ENCODE measurements around the gene AP2A2.
A peak's percentile ranks its signal among the peaks of the same experiment; 100 is the strongest.
"Not testable (repeated sequence)": the region's sequence is repeated elsewhere in the genome, so short reads cannot be mapped to it uniquely, and the experiment has no call there.

Gene AP2A2

DNA sequence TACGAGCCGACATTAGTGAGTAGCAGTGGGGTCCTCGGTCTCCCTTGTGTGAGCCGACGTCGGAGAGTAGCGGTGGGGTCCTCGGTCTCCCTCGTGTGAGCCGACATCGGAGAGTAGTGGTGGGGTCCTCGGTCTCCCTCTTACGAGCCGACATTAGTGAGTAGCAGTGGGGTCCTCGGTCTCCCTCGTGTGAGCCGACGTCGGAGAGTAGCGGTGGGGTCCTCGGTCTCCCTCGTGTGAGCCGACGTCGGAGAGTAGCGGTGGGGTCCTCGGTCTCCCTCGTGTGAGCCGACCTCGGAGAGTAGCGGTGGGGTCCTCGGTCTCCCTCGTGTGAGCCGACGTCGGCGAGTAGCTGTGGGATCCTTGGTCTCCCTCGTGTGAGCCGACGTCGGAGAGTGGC, 49.7 kb downstream of the AP2A2 start:
- H3K27me3 Mint-ChIP-seq, CTCF ChIA-PET, H3K4me3 Mint-ChIP-seq, H3K27ac Mint-ChIP-seq, DNase-seq, H3K9me3 Mint-ChIP-seq: not testable (repeated sequence)
- Mint-ChIP-seq H3K36me3 (peaks cover 40% of the 10 kb centered on the region), H3K4me1 (peaks cover 29% of the 10 kb centered on the region)

DNA sequence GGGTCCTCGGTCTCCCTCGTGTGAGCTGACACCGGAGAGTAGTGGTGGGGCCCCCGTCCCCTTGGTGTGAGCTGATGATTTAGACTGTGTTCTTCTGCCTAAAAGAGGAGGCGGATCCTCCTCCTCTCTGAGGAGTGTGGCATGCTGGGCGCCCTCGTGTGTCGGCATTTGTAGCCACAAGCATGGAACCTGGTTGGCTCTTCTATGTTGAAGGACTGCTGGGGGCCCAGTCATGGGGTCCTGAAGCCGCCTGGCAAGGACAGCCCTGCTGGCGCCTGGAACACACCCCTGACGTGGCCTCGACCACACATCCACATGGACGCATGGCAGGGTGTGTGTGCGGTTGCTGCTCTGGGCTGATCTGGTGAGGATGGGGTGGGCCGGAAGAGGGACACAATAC, 50.2 kb downstream of the AP2A2 start:
- Mint-ChIP-seq H3K27me3 (no peaks in the 10 kb centered on the region), H3K36me3 (peaks cover 38% of the 10 kb centered on the region), H3K4me1 (peaks cover 24% of the 10 kb centered on the region), H3K9me3 (no peaks in the 10 kb centered on the region), H3K4me3 (no peak overlapping the region), H3K27ac (no peak overlapping the region)
- CTCF ChIA-PET: no interaction called here
- DNase-seq: peak; percentile 52

DNA sequence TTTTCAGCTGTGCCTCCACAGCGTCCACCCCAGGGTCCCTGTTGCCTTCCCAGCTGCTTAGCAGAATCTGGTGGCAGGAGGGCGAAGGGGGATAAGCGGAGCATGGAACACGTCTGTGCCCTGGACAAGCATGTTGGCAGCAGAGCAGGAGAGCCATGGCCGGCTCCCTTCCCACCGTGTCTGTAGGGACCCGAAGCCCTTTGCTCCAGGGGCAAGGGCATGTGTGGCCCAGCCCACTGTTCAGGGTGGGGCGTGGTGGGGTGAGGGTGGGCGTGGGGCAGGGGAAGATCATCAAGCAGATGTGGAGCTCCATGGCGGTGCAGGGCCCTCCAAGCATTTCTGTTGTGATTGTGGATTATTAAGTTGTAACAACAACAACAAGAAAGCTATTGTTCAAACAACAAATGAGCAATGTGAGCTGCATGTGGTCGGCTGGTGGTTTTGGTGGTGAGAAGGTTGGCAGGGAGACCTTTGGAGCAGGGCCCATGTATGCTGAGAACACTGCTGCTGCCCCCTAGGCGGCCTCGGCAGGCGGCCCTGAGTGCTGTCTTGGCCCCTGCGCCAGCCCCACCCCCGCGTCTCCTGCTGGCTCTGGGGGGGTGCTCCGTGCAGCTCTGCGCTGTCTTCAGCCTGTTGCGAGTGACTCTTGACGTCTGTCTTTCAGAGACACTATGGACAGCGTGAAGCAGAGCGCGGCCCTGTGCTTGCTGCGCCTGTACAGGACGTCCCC, 50.9 kb downstream of the AP2A2 start:
- H3K4me1 Mint-ChIP-seq: peaks cover 18% of the 10 kb centered on the region
- CTCF ChIA-PET: no interaction called here
- peak; percentile 32 for DNase-seq
- H3K4me3 Mint-ChIP-seq: no peak overlapping the region
- H3K27ac Mint-ChIP-seq: no peak overlapping the region
- peaks cover 37% of the 10 kb centered on the region for H3K36me3 Mint-ChIP-seq
- no peaks in the 10 kb centered on the region for H3K27me3 Mint-ChIP-seq
- no peaks in the 10 kb centered on the region for H3K9me3 Mint-ChIP-seq

DNA sequence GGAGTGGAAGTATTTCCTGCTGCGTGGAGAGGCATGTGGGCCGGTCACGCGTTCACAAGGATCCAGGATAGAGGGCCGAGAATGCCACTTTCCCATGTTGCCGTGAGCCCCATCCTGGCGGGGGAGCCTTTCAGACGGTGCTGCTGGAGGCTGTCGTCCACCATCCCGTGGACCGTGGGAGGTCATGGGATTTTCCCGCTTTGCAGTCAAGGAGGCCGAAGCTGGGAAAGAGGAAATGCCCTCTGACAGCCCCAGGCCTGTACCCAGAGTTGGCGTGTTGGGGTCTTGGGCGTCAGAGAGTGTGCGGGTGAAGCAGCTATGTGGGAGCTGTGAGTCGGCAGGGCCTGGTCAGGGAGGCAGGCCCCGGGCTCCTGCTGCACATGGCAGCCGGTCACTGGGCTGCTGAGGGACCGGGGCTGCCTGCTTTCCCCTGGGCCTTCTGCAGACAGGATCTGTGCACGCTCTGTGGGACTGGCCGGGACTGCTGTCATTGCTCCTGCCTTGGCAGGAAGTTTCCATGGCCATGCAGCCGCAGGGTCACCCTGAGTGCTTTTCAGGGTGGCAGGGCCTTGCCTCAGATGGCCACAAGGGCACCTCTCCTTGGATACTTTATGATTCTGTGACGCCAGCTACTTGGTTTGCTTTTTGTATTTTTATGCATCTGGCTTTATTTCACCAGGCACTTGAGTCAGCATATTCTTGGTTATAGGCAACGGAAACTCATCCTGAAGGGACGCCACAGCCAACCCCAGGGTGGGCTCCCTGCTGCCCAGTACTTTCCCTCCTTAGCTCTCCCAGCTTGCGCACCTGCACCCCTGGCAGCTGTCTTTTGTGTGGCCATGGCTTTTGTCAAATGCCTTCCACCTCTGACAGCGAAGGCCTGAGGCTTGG, 52.4 kb downstream of the AP2A2 start:
- DNase-seq: no peak
- Mint-ChIP-seq H3K27ac (no peak overlapping the region), H3K4me3 (no peak overlapping the region), H3K36me3 (peaks cover 33% of the 10 kb centered on the region), H3K27me3 (no peaks in the 10 kb centered on the region), H3K4me1 (peaks cover 18% of the 10 kb centered on the region), H3K9me3 (no peaks in the 10 kb centered on the region)
- CTCF ChIA-PET: no interaction called here

DNA sequence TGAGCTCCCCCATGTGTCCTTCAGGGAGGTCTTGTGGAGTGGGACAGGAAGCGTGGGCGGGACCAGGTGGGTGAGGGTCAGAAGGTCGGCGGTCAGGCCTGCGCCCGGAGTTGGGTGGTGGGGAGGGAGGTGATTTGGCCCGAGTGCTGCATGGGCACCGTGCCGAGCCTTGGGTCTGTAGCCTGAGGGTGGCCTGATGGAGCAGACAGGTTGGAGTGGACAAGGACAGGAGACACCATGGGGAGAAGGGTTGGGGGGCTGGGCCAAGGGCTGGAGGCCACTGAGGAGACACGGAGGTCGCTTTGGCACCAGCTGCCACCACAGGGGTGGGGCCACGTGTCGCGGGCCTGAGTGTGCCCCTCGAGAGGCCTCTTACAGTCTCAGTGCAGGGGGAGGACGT, 53.1 kb downstream of the AP2A2 start:
- no peak overlapping the region for H3K27ac Mint-ChIP-seq
- no peaks in the 10 kb centered on the region for H3K27me3 Mint-ChIP-seq
- H3K9me3 Mint-ChIP-seq: no peaks in the 10 kb centered on the region
- peaks cover 28% of the 10 kb centered on the region for H3K36me3 Mint-ChIP-seq
- CTCF ChIA-PET: interaction anchor here (1.4 kb wide), 1 partner anchor 130 kb away, joined by 5 read pairs; no protein-coding TSS in a partner anchor
- peaks cover 18% of the 10 kb centered on the region for H3K4me1 Mint-ChIP-seq
- no peak for DNase-seq
- no peak overlapping the region for H3K4me3 Mint-ChIP-seq

DNA sequence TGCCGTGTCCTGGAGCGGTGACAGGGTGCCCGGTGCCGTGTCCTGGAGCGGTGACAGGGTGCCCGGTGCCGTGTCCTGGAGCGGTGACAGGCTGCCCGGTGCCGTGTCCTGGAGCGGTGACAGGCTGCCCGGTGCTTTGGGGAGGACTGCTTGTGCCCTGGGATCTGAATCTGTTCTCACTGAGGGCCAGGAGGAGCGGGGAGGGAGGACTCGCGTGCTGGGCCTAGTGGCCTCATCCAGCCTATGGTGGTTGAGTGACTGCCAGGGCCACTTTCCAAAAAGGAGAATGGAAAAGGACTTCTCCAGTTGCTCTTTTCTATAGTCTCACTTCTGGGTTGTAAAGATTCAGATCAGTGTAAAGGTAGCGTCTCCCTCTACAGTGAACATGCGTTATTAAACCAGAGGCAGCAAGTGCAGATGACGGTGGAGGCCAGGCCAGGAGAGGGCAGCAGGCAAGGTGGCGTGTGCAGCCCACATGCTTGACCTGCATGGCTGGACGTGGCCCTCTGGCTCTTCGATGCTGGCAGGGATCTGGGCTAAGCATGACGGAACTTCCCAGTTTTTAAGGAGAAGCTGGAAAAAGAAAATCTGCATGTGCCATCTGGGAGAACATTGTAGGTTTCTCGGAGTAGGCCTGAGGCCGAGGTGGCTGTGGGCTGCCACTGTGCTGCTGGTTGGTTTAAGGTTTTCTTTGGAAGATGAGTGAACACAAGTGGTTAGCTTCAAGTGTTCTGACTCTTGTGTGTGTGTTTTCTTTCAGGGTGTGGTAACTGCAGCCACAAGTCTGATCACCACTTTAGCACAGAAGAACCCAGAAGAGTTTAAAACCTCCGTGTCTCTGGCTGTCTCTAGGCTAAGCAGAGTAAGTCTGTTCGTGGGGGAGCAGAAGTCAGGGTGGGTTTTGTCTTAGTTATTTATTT, 55.0 kb downstream of the AP2A2 start:
- no peak for DNase-seq

DNA sequence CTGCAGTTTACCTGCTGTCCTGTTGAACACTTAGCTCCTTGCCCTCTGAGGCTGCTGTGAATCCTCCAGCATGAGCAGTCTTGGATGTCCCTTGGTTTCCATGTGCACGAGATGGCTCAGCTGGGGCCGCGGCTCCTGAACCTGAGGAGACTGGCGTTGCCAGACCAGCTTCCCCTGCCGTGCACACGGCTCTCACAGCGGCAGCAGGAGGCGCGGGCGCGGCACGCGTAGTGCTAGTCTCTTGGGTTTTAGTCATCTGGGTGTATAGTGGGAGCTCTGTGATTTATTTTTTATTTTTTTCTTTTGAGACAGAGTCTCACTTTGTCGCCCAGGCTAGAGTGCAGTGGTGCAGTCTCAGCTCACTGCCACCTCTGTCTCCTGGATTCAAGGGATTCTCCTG, 56.1 kb downstream of the AP2A2 start:
- CTCF ChIA-PET: no interaction called here
- H3K9me3 Mint-ChIP-seq: no peaks in the 10 kb centered on the region
- H3K4me3 Mint-ChIP-seq: no peak overlapping the region
- H3K27ac Mint-ChIP-seq: no peak overlapping the region
- peaks cover 24% of the 10 kb centered on the region for H3K36me3 Mint-ChIP-seq
- peaks cover 5% of the 10 kb centered on the region for H3K4me1 Mint-ChIP-seq
- DNase-seq: no peak
- no peaks in the 10 kb centered on the region for H3K27me3 Mint-ChIP-seq

More for the DNA sequence above, 55.0 kb downstream of the AP2A2 start:
- Mint-ChIP-seq H3K36me3 (peaks cover 28% of the 10 kb centered on the region), H3K4me3 (no peak overlapping the region), H3K9me3 (no peaks in the 10 kb centered on the region), H3K27me3 (no peaks in the 10 kb centered on the region), H3K27ac (no peak overlapping the region), H3K4me1 (peaks cover 12% of the 10 kb centered on the region)
- CTCF ChIA-PET: no interaction called here

DNA sequence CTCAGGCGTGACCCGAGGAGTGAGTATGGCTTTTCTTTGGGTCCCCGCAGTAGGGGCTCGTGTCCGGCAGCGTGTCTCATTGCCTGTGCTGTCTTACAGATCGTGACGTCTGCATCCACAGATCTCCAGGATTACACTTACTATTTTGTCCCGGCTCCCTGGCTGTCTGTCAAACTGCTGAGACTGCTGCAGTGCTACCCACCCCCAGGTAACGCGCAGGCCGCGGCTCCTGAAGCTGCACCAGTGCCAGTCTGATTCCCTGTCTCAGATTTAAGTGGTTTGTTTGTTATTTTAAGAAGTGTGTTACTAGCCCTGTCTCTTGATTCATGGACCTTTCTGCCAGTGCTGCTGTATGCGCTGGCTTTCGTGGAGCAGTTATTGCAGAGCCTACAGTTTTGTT, 58.9 kb downstream of the AP2A2 start:
- Mint-ChIP-seq H3K27me3 (no peaks in the 10 kb centered on the region), H3K4me3 (no peak overlapping the region), H3K36me3 (peaks cover 20% of the 10 kb centered on the region), H3K27ac (peak overlapping the region; percentile 70), H3K4me1 (no peaks in the 10 kb centered on the region), H3K9me3 (no peaks in the 10 kb centered on the region)
- no peak for DNase-seq
- CTCF ChIA-PET: no interaction called here

DNA sequence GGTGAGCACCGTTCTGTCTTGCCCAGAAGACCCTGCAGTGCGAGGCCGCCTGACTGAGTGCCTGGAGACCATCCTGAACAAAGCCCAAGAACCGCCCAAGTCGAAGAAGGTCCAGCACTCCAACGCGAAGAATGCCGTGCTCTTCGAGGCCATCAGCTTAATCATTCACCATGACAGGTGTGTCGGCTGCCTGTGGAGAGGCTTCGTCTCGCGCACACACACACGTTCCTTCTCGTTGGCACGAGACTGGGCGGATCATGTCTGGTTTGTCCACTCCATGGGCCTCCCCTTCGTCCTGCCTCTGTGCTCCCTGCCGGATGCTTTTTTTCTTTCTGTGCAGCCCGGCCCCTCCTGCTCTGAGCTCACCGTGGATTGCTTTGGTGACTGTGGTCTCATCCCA, 59.7 kb downstream of the AP2A2 start:
- no peak for DNase-seq
- no peaks in the 10 kb centered on the region for H3K9me3 Mint-ChIP-seq
- peaks cover 20% of the 10 kb centered on the region for H3K36me3 Mint-ChIP-seq
- no peak overlapping the region for H3K27ac Mint-ChIP-seq
- H3K27me3 Mint-ChIP-seq: no peaks in the 10 kb centered on the region
- no peak overlapping the region for H3K4me3 Mint-ChIP-seq
- CTCF ChIA-PET: no interaction called here
- no peaks in the 10 kb centered on the region for H3K4me1 Mint-ChIP-seq

DNA sequence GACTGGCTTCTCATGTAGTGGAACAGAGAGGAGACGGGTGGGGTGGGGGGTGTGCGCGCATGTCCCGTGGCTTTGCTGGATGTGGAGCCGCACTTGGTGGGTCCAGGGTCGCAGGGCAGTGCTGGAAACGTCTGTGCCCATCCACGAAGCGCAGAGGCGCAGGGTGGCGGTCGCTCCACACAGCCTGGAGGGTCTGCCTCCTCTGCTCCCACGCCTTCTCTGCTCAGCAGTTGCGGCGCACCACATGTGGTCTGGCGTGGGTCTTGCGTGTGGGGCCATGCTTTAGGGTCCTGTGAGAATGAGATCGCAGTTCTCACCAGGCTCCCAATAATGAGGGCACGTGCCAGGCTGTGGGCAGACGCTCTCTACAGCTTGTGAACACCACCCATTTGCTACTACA, 60.2 kb downstream of the AP2A2 start:
- CTCF ChIA-PET: no interaction called here
- DNase-seq: no peak
- H3K4me3 Mint-ChIP-seq: no peak overlapping the region
- H3K36me3 Mint-ChIP-seq: peaks cover 17% of the 10 kb centered on the region
- H3K4me1 Mint-ChIP-seq: no peaks in the 10 kb centered on the region
- no peaks in the 10 kb centered on the region for H3K27me3 Mint-ChIP-seq
- H3K27ac Mint-ChIP-seq: no peak overlapping the region
- H3K9me3 Mint-ChIP-seq: no peaks in the 10 kb centered on the region

DNA sequence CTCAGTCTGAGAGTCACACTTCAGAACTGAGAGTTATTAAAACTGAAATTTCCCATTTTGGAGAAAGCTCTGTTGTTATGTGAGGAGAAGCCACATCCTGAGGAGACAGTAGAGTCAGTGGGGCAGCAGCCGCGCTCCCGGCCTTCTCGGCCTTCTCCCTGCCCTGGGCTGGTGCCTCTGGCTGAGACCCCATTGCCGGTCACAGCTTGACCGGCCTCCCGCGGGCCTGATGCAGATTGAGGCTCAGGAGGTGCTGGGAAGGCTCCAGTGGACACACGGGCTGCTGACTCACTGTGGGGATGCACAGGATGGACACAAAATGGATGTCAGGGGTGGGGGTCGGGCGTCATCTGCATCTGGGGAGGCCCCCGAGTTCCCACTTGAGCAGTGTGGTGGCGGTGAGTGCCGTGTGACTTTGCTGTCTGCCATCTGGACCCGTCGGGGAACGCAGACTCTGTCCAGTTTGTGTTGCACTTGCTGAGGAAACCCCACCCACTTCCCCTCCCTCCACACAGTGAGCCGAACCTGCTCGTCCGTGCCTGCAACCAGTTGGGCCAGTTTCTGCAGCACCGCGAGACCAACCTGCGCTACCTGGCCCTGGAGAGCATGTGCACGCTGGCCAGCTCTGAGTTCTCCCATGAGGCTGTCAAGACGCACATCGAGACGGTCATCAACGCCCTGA, 60.7 kb downstream of the AP2A2 start:
- Mint-ChIP-seq H3K4me3 (no peak overlapping the region), H3K36me3 (peaks cover 18% of the 10 kb centered on the region), H3K27ac (no peak overlapping the region), H3K4me1 (no peaks in the 10 kb centered on the region), H3K27me3 (no peaks in the 10 kb centered on the region), H3K9me3 (no peaks in the 10 kb centered on the region)
- CTCF ChIA-PET: no interaction called here
- DNase-seq: no peak

DNA sequence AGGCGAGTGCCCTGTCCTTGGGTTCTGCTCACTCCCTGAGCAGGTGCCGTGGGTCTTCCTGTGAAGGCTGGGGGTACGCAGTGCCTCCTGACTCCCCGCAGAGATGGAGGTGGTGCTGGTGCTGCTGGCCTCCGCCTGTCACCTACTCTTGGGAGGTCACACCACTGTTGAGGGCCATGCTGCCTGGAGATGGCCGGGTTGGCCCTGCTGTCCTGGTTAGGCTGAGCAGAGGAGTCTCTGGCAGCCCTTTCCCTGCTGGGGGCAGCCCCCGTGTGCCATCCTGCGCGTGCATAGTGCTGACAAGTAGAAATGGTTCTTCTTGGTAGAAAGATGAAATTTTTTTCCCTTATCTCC, 61.3 kb downstream of the AP2A2 start:
- H3K4me3 Mint-ChIP-seq: no peak overlapping the region
- CTCF ChIA-PET: no interaction called here
- peaks cover 18% of the 10 kb centered on the region for H3K36me3 Mint-ChIP-seq

DNA sequence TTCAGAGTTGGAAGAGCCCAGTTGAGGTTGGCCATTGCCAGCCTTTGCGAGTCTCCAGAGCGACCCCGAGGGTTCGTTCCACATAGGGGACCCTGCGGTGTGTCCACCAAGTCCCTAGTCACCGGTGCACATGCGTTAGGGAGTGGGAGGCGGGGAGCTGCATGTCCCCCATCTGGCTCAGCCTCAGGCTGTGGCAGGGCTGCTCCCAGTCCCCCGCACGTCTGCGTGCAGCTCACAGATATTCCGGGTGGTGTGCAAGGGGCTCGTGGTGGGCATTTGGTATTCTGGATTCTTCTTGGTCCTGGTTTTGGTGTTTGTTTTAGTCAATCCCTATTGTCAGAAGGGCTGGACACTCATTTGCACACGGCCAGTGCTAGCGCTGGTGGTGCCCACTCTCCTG, 62.0 kb downstream of the AP2A2 start:
- Mint-ChIP-seq H3K9me3 (no peaks in the 10 kb centered on the region), H3K27me3 (no peaks in the 10 kb centered on the region)

More for the DNA sequence above, 61.3 kb downstream of the AP2A2 start:
- Mint-ChIP-seq H3K27me3 (no peaks in the 10 kb centered on the region), H3K27ac (no peak overlapping the region), H3K9me3 (no peaks in the 10 kb centered on the region), H3K4me1 (no peaks in the 10 kb centered on the region)
- DNase-seq: no peak

DNA sequence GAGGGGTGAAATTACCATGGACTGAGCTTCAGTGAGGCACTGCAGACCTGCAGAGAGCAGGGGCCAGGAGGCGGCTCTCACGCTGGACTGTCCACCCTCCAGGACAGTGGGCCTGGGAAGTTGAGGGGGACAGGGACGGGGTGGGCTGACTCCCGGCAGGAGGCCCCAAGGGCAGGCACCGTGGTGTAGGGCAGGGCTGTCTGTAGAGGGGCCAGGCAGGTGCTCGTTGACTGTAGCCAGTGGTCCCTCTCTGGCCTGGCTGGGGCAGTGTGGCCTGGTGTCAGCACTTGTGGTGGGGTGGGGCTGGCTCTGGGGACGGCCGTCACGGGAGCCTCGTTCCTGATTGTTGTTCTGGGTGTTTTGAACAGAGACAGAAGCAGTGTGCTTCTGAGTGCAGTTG, 64.4 kb downstream of the AP2A2 start:
- H3K4me3 Mint-ChIP-seq: no peak overlapping the region
- no peak for DNase-seq
- no peaks in the 10 kb centered on the region for H3K27me3 Mint-ChIP-seq
- H3K27ac Mint-ChIP-seq: no peak overlapping the region
- H3K9me3 Mint-ChIP-seq: peaks cover 2% of the 10 kb centered on the region
- peaks cover 20% of the 10 kb centered on the region for H3K36me3 Mint-ChIP-seq
- peaks cover 3% of the 10 kb centered on the region for H3K4me1 Mint-ChIP-seq
- CTCF ChIA-PET: no interaction called here

More for the DNA sequence above, 62.0 kb downstream of the AP2A2 start:
- DNase-seq: no peak
- Mint-ChIP-seq H3K4me1 (no peaks in the 10 kb centered on the region), H3K36me3 (peaks cover 20% of the 10 kb centered on the region), H3K4me3 (no peak overlapping the region), H3K27ac (no peak overlapping the region)
- CTCF ChIA-PET: no interaction called here

All from activated naive CD4-positive, alpha-beta T cell treated with anti-CD3 and anti-CD28 coated beads, Interleukin-2, amount 10 ng/mL, durations not matched to agents 7 days and 5 days (primary cell).